ENCODE data around the gene LILRB1.
"Not testable (repeated sequence)": the region's sequence is repeated elsewhere in the genome, so short reads cannot be mapped to it uniquely, and the experiment has no call there.

Gene LILRB1

DNA sequence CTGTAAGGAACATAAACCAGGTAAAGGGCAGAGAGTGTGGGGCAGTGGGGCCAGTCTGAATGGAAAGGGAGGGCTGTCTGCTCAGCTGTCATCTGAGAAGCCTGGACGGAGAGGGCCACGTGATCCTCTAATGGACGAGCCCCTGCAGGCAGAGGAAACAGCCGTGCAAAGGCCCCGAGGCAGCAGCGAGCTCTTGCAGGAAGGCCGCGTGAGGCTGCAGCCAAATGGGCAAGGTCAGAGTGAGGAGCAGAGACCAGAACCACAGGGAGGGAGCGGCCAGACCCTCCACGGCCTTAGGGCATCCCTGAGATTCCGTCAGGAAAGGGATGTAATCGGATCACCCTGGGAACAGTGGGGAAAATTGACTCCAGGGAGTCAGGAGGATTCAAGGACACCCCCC, 36.9 kb downstream of the LILRB1 start:
- no peak for DNase-seq

- DNase-seq, result no peak
Measured at GRCh38 chr19:54668353-54668752, 38.1 kb downstream of the LILRB1 start.

GRCh38 chr19:54670576-54671357, 40.5 kb downstream of the LILRB1 start:
- no peak for DNase-seq

GRCh38 chr19:54673222-54673621, 42.9 kb downstream of the LILRB1 start:
- DNase-seq, result no peak

DNA sequence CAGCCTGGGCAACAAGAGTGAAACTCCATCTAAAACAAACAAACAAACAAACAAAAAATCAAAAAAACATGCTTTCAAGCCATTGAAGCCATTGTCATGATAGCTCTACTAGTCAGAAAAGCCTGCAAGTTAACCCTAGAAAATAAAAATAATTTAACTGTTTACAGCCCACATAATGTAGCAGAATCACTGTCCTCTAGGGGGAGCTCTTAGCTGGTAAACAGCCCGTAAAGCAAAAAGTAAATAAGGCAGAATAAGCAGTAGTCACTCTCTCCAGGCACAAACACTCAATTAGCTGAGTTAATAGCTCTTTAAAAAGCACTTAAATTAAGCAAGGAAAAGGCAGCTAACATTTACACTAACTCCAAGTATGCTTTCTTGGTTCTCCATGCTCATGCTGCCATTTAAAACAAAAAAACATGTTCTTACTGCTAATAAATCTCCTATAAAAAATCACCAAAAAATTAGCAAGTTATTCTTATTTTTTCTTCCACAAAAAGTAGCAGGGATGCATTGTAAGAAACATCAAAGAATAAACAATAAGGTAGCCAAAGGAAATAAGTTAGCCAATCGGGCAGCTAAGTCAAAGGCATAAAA, 43.8 kb downstream of the LILRB1 start:
- DNase-seq, result no peak

DNA sequence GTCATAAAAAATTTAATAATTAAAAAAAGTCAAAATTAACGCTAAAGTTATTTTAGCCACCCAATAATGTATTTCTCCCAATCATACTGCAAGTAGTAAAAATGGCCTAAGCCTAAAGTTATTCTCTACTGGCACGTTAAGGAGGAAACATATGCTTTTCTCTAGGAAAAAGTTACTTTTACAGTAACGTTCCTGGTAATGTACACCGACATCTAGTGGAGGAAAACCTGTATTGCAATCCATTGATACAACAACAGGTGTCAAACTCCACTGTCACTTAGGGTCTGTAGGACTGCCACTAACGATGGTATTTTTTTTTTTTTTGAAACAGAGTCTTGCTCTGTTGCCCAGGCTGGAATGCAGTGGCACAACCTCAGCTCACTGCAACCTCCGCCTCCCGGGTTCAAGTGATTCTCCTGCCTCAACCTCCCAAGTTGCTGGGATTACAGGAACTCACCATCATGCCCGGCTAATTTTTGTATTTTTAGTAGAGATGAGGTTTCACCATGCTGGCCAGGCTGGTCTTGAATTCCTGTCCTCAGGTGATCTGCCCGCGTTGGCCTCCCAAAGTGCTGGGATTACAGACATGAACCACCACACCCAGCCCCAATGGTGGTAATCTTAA, 46.0 kb downstream of the LILRB1 start:
- not testable (repeated sequence) for DNase-seq

DNA sequence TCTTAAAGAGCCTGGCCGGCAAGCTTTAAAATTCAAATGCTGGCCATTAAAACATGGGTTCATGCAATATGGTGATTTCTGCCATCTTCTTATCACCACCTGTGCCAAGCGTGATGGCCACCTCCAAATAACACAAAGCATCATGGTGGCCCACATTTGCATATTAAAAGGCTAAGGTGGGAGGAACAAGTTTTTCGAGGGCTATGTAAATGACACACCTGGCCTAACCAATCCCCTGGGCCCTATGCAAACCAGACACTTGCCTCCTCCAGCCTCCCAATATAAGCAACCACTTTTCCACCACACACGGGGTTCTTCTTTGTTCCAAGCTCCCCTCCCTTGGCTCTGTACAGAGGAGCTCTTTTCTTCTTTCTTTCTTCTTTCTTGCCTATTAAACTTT, 46.9 kb downstream of the LILRB1 start:
- DNase-seq, result no peak

DNA sequence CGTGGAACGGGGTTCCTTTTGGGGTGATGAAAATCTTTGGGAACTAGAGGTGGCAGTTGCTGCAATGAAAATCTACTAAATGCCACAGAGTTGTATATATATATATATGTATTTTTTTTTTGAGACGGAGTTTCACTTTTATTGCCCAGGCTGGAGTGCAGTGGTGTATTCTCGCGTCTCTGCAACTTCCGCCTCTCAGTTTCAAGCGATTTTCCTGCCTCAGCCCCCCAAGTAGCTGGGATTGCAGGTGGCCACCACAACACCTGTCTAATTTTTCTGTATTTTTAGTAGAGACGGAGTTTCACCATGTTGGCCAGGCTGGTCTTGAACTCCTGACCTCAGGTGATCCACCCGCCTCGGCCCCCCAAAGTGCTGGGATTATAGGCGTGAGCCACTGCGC, 51.3 kb downstream of the LILRB1 start:
- DNase-seq, result not testable (repeated sequence)

- no peak for DNase-seq
Measured at GRCh38 chr19:54682306-54682856, 52.1 kb downstream of the LILRB1 start.

DNA sequence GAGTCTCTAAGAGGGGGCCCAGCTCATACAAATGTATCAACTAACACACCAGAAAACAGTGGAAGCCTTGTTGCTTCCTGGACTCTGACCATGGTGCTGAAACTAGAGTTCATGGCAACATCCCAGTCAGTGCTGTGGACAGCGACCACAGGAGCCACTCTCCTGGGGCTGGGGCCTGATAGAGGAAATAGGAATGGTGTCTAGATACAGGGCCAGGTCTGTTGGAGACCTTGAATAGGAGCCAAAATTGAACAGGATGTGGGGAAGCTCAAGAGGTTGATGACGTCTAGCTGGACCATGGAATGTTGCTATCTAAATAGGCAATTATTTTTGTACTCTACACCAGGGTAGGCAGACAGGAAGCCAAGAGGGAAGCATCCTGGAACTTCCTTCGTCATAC, 54.2 kb downstream of the LILRB1 start:
- DNase-seq, result no peak
